ENCODE measurements around the gene NLGN4X. TPM values are rescaled to one million over a fixed set of nuclear protein-coding genes. Genes with fewer than 3 reads are reported as not detected.

Gene NLGN4X
- total and polyA plus RNA-seq, 2 donors from 2014 or later: 0.41 to 5.6 TPM

GRCh38 chrX:6131287-6131686 is 97.4 kb downstream of the NLGN4X start:
- Histone ChIP-seq H3K27ac (ENCODE audit: low read depth in 2 of 2, low read length in 2 of 2) (no peak overlapping the region), H3K9ac (ENCODE audit: low read length in 3 of 3) (no peak overlapping the region), H3K4me3 (ENCODE audit: low read length in 3 of 3) (no peak overlapping the region), H3K27me3 (ENCODE audit: control insufficient read depth, insufficient read depth, low read length) (no peaks in the 10 kb centered on the region), H3K4me1 (ENCODE audit: control insufficient read depth in 2 of 3, insufficient read depth in 2 of 3, low read depth in 1 of 3, low read length in 3 of 3) (no peaks in the 10 kb centered on the region), H3K9me3 (ENCODE audit: control insufficient read depth in 2 of 3, insufficient read depth in 1 of 3, low read length in 3 of 3) (no peaks in the 10 kb centered on the region), H3K36me3 (ENCODE audit: control insufficient read depth in 2 of 3, insufficient read depth in 3 of 3, low read length in 3 of 3) (no peaks in the 10 kb centered on the region)
- intact Hi-C loops (cut with DNase I): no loop called here
- TF ChIP-seq CTCF (IDR thresholded peaks at IDR 0.05; ENCODE audit: borderline replicate concordance, extremely low read depth, insufficient read depth): no peak
- FAIRE-seq (no peak), DNase-seq (no peak)

- FAIRE-seq (no peak), DNase-seq (no peak)
- Histone ChIP-seq H3K36me3 (ENCODE audit: control insufficient read depth in 2 of 3, insufficient read depth in 3 of 3, low read length in 3 of 3) (no peaks in the 10 kb centered on the region), H3K9me3 (ENCODE audit: control insufficient read depth in 2 of 3, insufficient read depth in 1 of 3, low read length in 3 of 3) (no peaks in the 10 kb centered on the region), H3K27ac (ENCODE audit: low read depth in 2 of 2, low read length in 2 of 2) (no peak overlapping the region), H3K27me3 (ENCODE audit: control insufficient read depth, insufficient read depth, low read length) (no peaks in the 10 kb centered on the region), H3K4me3 (ENCODE audit: low read length in 3 of 3) (no peak overlapping the region), H3K9ac (ENCODE audit: low read length in 3 of 3) (no peak overlapping the region), H3K4me1 (ENCODE audit: control insufficient read depth in 2 of 3, insufficient read depth in 2 of 3, low read depth in 1 of 3, low read length in 3 of 3) (no peaks in the 10 kb centered on the region)
- intact Hi-C loops (cut with DNase I): no loop called here
- no peak for TF ChIP-seq CTCF (IDR thresholded peaks at IDR 0.05; ENCODE audit: borderline replicate concordance, extremely low read depth, insufficient read depth)
These were observed 99.5 kb downstream of the NLGN4X start for GRCh38 chrX:6129195-6129594.

GRCh38 chrX:6120329-6120728 is 108.3 kb downstream of the NLGN4X start:
- H3K36me3 ChIP-seq (ENCODE audit: control insufficient read depth in 2 of 3, insufficient read depth in 3 of 3, low read length in 3 of 3): no peaks in the 10 kb centered on the region
- H3K27me3 ChIP-seq (ENCODE audit: control insufficient read depth, insufficient read depth, low read length): no peaks in the 10 kb centered on the region
- H3K4me1 ChIP-seq (ENCODE audit: control insufficient read depth in 2 of 3, insufficient read depth in 2 of 3, low read depth in 1 of 3, low read length in 3 of 3): no peaks in the 10 kb centered on the region
- H3K27ac ChIP-seq (ENCODE audit: low read depth in 2 of 2, low read length in 2 of 2): no peak overlapping the region
- intact Hi-C loops (cut with DNase I): no loop called here
- no peak overlapping the region for H3K4me3 ChIP-seq (ENCODE audit: low read length in 3 of 3)
- no peak for FAIRE-seq
- no peaks in the 10 kb centered on the region for H3K9me3 ChIP-seq (ENCODE audit: control insufficient read depth in 2 of 3, insufficient read depth in 1 of 3, low read length in 3 of 3)
- H3K9ac ChIP-seq (ENCODE audit: low read length in 3 of 3): no peak overlapping the region
- DNase-seq: no peak
- no peak for TF ChIP-seq CTCF (IDR thresholded peaks at IDR 0.05; ENCODE audit: borderline replicate concordance, extremely low read depth, insufficient read depth)

- Histone ChIP-seq H3K4me1 (ENCODE audit: control insufficient read depth in 2 of 3, insufficient read depth in 2 of 3, low read depth in 1 of 3, low read length in 3 of 3) (no peaks in the 10 kb centered on the region), H3K27ac (ENCODE audit: low read depth in 2 of 2, low read length in 2 of 2) (no peak overlapping the region), H3K27me3 (ENCODE audit: control insufficient read depth, insufficient read depth, low read length) (no peaks in the 10 kb centered on the region), H3K36me3 (ENCODE audit: control insufficient read depth in 2 of 3, insufficient read depth in 3 of 3, low read length in 3 of 3) (no peaks in the 10 kb centered on the region), H3K9me3 (ENCODE audit: control insufficient read depth in 2 of 3, insufficient read depth in 1 of 3, low read length in 3 of 3) (no peaks in the 10 kb centered on the region), H3K9ac (ENCODE audit: low read length in 3 of 3) (no peak overlapping the region), H3K4me3 (ENCODE audit: low read length in 3 of 3) (no peak overlapping the region)
- FAIRE-seq (no peak), DNase-seq (no peak)
- no peak for TF ChIP-seq CTCF (IDR thresholded peaks at IDR 0.05; ENCODE audit: borderline replicate concordance, extremely low read depth, insufficient read depth)
- intact Hi-C loops (cut with DNase I): no loop called here
These were observed 133.2 kb downstream of the NLGN4X start for GRCh38 chrX:6095469-6095868.

Measured in kidney (tissue), 14 donors.